HG03064 (cell line): ENCODE results near the gene TGFBR3L.
"Not testable (repeated sequence)": the region's sequence is repeated elsewhere in the genome, so short reads cannot be mapped to it uniquely, and the experiment has no call there.

ENCODE experiments used
- ATAC-seq: cut with Tn5 transposase; IDR thresholded peaks from one replicate; pipeline ENCODE4 v1.9.1; 2021; ENCODE audit warnings: low read depth; ENCODE audit not compliant: unreplicated experiment

TGFBR3L gene

GRCh38 chr19:7926727-7927604 is 12.3 kb downstream of the TGFBR3L start:
- ATAC-seq, result no peak

GRCh38 chr19:7927605-7928333 is 13.1 kb downstream of the TGFBR3L start:
- ATAC-seq, result no peak

GRCh38 chr19:7928334-7928706 is 13.7 kb downstream of the TGFBR3L start:
- ATAC-seq, result no peak

GRCh38 chr19:7928741-7929701 is 14.4 kb downstream of the TGFBR3L start:
- ATAC-seq, result no peak

- ATAC-seq, result not testable (repeated sequence)
These were observed 15.4 kb downstream of the TGFBR3L start for GRCh38 chr19:7930030-7930429.

- ATAC-seq, result no peak
These were observed 16.1 kb downstream of the TGFBR3L start for GRCh38 chr19:7930765-7931164.

GRCh38 chr19:7931221-7932061 is 16.8 kb downstream of the TGFBR3L start:
- ATAC-seq, result no peak

GRCh38 chr19:7932276-7932929 is 17.8 kb downstream of the TGFBR3L start:
- ATAC-seq, result no peak

- no peak for ATAC-seq
These were observed 18.3 kb downstream of the TGFBR3L start for GRCh38 chr19:7932930-7933300.

- ATAC-seq, result no peak
These were observed 18.8 kb downstream of the TGFBR3L start for GRCh38 chr19:7933411-7933810.

- no peak for ATAC-seq
These were observed 19.4 kb downstream of the TGFBR3L start for GRCh38 chr19:7933828-7934725.

GRCh38 chr19:7934766-7935165 is 20.1 kb downstream of the TGFBR3L start:
- ATAC-seq, result no peak

GRCh38 chr19:7940841-7941240 is 26.2 kb downstream of the TGFBR3L start:
- no peak for ATAC-seq

- ATAC-seq, result no peak
These were observed 27.4 kb downstream of the TGFBR3L start for GRCh38 chr19:7941895-7942596.

GRCh38 chr19:7942981-7943443 is 28.4 kb downstream of the TGFBR3L start:
- ATAC-seq, result no peak

- peak; percentile 93 for ATAC-seq
These were observed 29.0 kb downstream of the TGFBR3L start, which contains the start of gene TIMM44 for GRCh38 chr19:7943444-7944176. Gene TIMM44 (minus strand): TSS chr19:7943666. CDS start chr19:7943651, 15 bp downstream.
